Stomach (tissue), 4 donors: ENCODE data around the gene NHERF2.

ENCODE experiments used
- CTCF ChIP-seq, 7 experiments: fragments of 450-650 bp in 4 of 7; fragments of 200-600 bp in 3 of 7; sonication (generic) in 3 of 7; IDR thresholded peaks; one replicate each; pipeline ENCODE4 v1.5.1; 2016 to 2019; ENCODE audit warnings: antibody characterized with exemption in 7 of 7, control low read depth in 2 of 7, mild to moderate bottlenecking in 1 of 7
- EP300 ChIP-seq: sonication (generic); formaldehyde crosslinking; IDR thresholded peaks from one replicate; pipeline ENCODE4 v1.6.1; 2017; ENCODE audit warnings: antibody characterized with exemption
- POLR2A ChIP-seq, 4 donors: fragments of 450-650 bp; IDR thresholded peaks; one replicate each; pipeline ENCODE4 v1.6.1; 2016; ENCODE audit warnings: antibody characterized with exemption in 4 of 4, control low read depth in 2 of 4, mild to moderate bottlenecking in 1 of 4, moderate library complexity in 1 of 4
- POLR2AphosphoS5 ChIP-seq, 3 donors: sonication (generic); formaldehyde crosslinking; IDR thresholded peaks; one replicate each; pipeline ENCODE4 v1.6.1; 2016; ENCODE audit warnings: antibody characterized with exemption in 3 of 3

DNA sequence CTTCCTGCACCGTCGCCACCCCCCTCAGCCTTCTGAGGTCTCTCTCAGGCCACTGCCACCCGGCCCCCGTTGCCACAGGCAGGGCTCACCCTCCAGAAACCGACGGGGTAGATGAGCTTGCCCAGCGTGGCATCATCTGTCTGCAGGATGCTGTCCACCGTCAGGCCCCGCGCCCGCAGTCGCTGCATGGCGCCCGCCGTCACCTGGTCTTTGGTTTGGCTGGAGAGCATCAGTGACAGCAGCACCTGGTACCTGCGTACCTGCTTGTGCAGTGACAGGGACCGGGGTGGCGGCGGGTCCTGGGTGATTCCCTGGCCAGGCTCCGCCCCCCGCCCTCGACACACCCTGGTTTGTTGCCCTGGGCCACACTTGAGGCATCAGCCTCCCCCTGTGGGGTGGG, 17.8 kb downstream of the NHERF2 start:
- no peak for TF ChIP-seq POLR2A (IDR thresholded peaks at IDR 0.05)
- TF ChIP-seq CTCF (IDR thresholded peaks at IDR 0.05): no peak
- no peak for TF ChIP-seq POLR2AphosphoS5 (IDR thresholded peaks at IDR 0.05)
- TF ChIP-seq EP300: no peak
